Retinal pigment epithelial cell (primary cell): ENCODE data around the gene SAE1.

ENCODE experiments used
- DNase-seq: peaks from one replicate; pipeline ENCODE4 v3.0.0-alpha.2; 2010; ENCODE audit warnings: low read depth
- H3K4me3 ChIP-seq: 2 replicates; pipeline ENCODE4 v1.5.1; 2011; ENCODE audit warnings: mild to moderate bottlenecking, low read length, control low read depth, moderate library complexity
- TF ChIP-seq, protein P1 (sequence below): conservative IDR thresholded peaks from 2 replicates; pipeline ENCODE4 v1.5.1; 2011; ENCODE audit warnings: low read depth, low read length, control low read depth, inconsistent platforms

SAE1 gene

DNA sequence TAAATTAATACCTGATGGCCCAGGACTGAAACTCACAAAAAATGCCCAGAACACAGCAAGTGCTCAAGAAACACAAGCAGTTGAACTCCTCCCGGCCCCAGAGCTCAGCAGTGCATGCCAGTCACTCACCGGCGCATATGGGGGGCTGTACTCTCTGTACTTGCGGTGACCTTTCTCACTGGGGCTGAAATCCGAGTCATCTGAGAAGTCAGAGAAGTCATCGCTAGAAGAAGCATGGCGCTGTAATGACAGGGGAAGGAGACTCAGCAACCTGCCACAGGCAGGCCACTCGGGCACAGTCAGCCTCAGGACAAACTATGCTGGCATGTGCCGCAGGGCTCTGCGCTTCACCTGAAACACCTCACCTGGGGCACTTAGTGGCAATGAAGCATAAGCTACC lies 36.8 kb upstream of the SAE1 start:
- DNase-seq: no peak
- no peak overlapping the region for H3K4me3 ChIP-seq
- TF ChIP-seq, protein P1, sequence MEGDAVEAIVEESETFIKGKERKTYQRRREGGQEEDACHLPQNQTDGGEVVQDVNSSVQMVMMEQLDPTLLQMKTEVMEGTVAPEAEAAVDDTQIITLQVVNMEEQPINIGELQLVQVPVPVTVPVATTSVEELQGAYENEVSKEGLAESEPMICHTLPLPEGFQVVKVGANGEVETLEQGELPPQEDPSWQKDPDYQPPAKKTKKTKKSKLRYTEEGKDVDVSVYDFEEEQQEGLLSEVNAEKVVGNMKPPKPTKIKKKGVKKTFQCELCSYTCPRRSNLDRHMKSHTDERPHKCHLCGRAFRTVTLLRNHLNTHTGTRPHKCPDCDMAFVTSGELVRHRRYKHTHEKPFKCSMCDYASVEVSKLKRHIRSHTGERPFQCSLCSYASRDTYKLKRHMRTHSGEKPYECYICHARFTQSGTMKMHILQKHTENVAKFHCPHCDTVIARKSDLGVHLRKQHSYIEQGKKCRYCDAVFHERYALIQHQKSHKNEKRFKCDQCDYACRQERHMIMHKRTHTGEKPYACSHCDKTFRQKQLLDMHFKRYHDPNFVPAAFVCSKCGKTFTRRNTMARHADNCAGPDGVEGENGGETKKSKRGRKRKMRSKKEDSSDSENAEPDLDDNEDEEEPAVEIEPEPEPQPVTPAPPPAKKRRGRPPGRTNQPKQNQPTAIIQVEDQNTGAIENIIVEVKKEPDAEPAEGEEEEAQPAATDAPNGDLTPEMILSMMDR: no peak

DNA sequence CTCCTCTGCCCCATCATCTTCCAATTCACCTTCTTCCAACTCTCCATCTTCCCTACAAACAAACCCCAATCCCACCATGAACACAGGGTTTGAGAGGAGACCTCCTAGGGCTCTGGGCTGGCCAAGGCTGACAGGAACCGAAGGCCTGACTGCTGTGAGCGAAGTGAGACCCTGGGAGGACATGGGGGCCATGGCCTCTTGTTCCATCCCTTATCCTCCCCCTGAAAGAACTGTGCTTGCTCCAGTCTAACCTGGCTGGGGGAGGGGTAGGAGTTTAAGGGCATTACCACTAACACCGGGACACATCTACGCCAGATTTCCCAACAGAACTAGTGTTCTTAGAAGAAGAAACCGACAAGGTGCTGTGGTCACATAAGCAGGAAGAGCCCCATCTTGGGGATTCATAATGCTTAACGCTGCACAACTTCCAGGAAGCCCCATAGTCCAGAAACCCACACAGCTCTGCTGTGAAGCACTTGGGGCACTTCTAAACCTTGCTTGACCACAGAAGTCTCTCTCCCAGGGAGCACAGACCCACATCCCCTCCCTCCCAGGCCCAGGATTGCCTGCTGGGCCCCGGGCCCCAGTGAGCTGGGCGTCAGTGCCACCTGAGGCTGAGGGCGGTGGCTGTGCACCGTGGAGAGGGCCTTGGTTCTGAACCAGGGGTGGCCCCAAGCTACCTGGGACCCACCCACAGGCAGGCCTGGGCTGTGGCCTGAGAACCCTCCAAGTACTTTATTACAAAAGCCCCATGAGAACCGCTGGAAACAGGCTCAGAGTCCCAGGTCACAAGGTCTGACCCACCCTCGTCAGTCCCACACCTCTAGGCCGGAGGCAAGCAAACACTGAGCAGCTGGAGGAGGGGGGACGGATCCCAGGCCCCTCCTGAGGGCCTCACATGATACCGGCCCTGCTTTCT lies 35.8 kb upstream of the SAE1 start:
- no peak overlapping the region for H3K4me3 ChIP-seq
- no peak for DNase-seq
- TF ChIP-seq, protein P1: no peak

DNA sequence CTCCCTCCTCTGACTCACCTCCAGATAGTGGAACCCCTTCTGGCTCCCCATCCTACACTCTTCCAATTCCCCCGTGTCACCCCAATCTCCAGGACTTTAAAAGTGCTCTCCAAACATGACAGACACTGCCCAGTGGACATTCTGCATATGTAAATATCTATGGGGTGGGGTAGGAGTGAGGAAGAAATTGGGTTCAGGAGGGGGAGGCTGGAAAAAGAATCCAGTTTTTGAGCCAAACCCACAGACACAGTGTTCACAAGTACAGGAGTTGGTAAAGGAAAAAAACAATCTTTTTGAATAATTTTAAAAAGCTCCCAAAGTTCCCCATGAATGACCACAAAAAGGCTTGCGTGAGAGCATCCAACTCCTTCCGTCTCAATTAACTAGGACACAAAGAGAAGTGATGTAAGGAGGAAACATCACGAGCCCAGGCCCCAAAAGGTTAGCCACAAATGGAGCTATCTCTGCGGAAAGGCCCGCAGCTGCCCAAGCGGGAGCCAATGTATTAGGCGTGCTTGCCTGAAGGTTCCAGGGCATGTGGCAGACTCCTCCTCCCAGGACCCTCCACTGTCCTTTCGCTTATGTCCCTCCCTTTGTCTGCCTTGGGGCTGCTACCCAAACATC lies 35.0 kb upstream of the SAE1 start:
- H3K4me3 ChIP-seq: no peak overlapping the region
- TF ChIP-seq, protein P1: no peak
- DNase-seq: no peak

DNA sequence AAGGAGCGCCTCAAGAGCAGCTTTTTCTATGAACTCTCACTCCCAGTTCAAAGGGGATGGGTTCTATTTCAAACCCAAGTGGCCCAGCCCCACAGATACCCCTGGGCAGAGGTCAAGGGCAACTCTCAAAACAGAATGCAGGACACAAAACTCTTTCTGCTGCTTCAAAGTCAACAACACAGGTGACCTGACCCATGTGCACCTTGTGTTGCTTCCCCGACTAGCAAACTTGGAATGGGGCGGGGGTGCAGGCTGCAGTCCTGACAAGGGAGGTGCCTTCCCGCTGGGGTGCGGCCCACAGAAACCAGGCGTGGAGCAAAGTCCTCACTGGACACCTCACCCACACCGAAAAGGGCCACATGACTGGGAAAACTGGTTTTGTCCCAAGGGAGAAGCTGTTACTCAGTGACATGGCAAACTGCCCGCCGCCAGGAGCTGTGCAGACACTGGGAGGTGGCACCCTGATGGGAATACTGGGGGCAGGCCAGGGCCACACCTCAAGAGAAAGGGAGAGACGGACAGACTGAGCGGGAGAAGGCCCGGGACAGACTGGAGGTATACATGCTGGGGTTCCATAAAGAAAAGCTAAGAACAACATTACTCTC lies 34.4 kb upstream of the SAE1 start:
- H3K4me3 ChIP-seq: no peak overlapping the region
- no peak for DNase-seq
- TF ChIP-seq, protein P1: no peak

DNA sequence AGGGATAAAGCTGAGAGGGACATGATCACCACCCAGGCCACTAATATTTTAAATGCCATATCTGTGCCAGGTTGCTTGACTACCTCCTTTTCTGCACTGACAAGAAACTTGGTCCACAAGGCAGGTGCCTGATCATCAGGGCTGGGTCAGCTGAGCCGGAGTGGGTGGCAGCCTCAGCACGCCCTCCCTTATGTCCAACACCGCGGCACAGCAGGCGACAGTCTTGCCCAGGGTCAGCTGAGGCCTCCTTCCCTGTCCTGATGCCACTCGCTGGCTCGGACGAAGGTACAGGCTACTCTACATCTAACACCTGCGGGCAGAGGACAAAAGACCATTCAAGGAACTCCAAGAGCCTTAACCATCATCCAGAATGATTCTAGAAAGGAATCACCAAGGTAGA lies 33.9 kb upstream of the SAE1 start:
- no peak overlapping the region for H3K4me3 ChIP-seq
- TF ChIP-seq, protein P1: no peak
- DNase-seq: no peak

DNA sequence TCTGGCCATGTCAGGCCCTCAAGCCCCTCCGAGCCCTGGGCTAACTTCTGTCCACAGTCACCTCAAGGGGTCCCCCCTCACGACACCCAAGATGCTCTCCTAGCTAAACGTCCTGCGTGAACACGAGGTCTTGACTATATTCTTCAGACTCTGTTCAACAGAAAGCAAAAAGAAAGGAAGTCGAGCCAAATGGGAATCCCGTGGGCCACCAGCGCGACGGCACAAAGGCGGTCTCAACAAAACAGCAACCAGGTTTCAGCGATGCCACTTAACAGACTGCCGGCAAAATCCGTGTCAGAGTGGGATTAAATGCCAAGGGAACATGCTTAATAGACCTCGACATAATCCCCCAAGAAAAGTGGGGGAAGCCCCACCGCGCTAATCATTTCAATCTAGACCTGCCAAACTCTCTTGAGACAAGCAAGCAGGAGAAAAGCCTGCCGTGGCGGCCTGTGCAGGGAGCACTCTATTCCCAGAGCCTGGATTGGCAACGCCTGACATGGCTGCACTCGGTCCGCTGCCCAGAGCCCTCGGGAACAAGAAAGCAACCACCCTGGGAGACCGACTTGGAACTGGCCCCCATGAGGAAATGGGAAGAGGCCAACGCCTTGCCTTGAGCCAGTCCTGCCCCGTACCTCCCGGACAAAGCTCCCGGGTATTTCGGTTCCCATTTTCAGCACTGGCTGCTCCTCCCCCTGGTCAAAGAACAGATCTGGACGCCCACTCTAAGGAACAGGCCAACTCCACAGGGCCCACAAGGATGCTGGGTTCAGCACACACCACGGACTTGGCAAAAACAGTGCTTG lies 33.0 kb upstream of the SAE1 start:
- peak; percentile 77 for DNase-seq
- TF ChIP-seq, protein P1: no peak
- H3K4me3 ChIP-seq: no peak overlapping the region
